Neural crest cell (in vitro differentiated cells): ENCODE data around the gene PCSK5. TPM values are rescaled to one million over a fixed set of nuclear protein-coding genes. Genes with fewer than 3 reads are reported as not detected.

Source experiments
- DNase-seq: peaks from one replicate; pipeline ENCODE4 v3.0.0; 2021; ENCODE audit warnings: low read depth, mixed read lengths, low spot score
- H3K27ac Mint-ChIP-seq: one replicate; pipeline ENCODE4 v1.8.0; 2021; ENCODE audit warnings: mild to moderate bottlenecking, mixed read lengths; ENCODE audit not compliant: unreplicated experiment
- H3K27me3 Mint-ChIP-seq: 2 replicates; pipeline ENCODE4 v1.8.0; 2021; ENCODE audit warnings: low read depth, mild to moderate bottlenecking, mixed read lengths
- H3K36me3 Mint-ChIP-seq: 2 replicates; pipeline ENCODE4 v1.8.0; 2021; ENCODE audit warnings: low read depth, mild to moderate bottlenecking, mixed read lengths
- H3K4me1 Mint-ChIP-seq: 2 replicates; pipeline ENCODE4 v1.8.0; 2021; ENCODE audit warnings: mixed read lengths
- H3K4me3 Mint-ChIP-seq: one replicate; pipeline ENCODE4 v1.8.0; 2021; ENCODE audit warnings: mild to moderate bottlenecking, mixed read lengths
- H3K9me3 Mint-ChIP-seq: 2 replicates; pipeline ENCODE4 v1.8.0; 2021; ENCODE audit warnings: mixed read lengths
- CTCF ChIP-seq: fragments of 200-600 bp; sonication (generic); conservative IDR thresholded peaks from 2 replicates; pipeline ENCODE4 v1.5.0; 2021; ENCODE audit warnings: antibody characterized with exemption, mild to moderate bottlenecking
- total RNA-seq: library from RNA; stranded (reverse); gene quantifications from 2 replicates; pipeline ENCODE4 v1.2.1, GENCODE V29; 2021

The PCSK5 gene
- total RNA-seq, 1 donor from 2014 or later, result 3.1 TPM

GRCh38 chr9:76153339-76153738, 262.9 kb downstream of the PCSK5 start:
- Mint-ChIP-seq H3K36me3 (no peaks in the 10 kb centered on the region), H3K27ac (no peak overlapping the region), H3K4me1 (peaks cover 4% of the 10 kb centered on the region), H3K4me3 (no peak overlapping the region), H3K9me3 (no peaks in the 10 kb centered on the region), H3K27me3 (no peaks in the 10 kb centered on the region)
- DNase-seq, result no peak
- no peak for TF ChIP-seq CTCF

- no peak for DNase-seq
- no peak overlapping the region for H3K4me3 Mint-ChIP-seq
- no peaks in the 10 kb centered on the region for H3K9me3 Mint-ChIP-seq
- no peak for TF ChIP-seq CTCF
- H3K4me1 Mint-ChIP-seq, result no peaks in the 10 kb centered on the region
- no peaks in the 10 kb centered on the region for H3K27me3 Mint-ChIP-seq
- no peak overlapping the region for H3K27ac Mint-ChIP-seq
- no peaks in the 10 kb centered on the region for H3K36me3 Mint-ChIP-seq
These were observed 263.6 kb downstream of the PCSK5 start for GRCh38 chr9:76153902-76154629.

GRCh38 chr9:76155361-76155760, 264.9 kb downstream of the PCSK5 start:
- no peaks in the 10 kb centered on the region for H3K4me1 Mint-ChIP-seq
- no peak for TF ChIP-seq CTCF

GRCh38 chr9:76158713-76159112, 268.2 kb downstream of the PCSK5 start:
- no peaks in the 10 kb centered on the region for H3K36me3 Mint-ChIP-seq
- peaks cover 7% of the 10 kb centered on the region for H3K4me1 Mint-ChIP-seq
- H3K27ac Mint-ChIP-seq, result no peak overlapping the region
- no peak for DNase-seq
- H3K27me3 Mint-ChIP-seq, result no peaks in the 10 kb centered on the region
- TF ChIP-seq CTCF, result no peak
- no peak overlapping the region for H3K4me3 Mint-ChIP-seq
- H3K9me3 Mint-ChIP-seq, result no peaks in the 10 kb centered on the region

More at GRCh38 chr9:76155361-76155760, 264.9 kb downstream of the PCSK5 start:
- Mint-ChIP-seq H3K4me3 (no peak overlapping the region), H3K27ac (no peak overlapping the region), H3K9me3 (no peaks in the 10 kb centered on the region), H3K27me3 (no peaks in the 10 kb centered on the region), H3K36me3 (no peaks in the 10 kb centered on the region)
- DNase-seq, result no peak

GRCh38 chr9:76159293-76159926, 268.9 kb downstream of the PCSK5 start:
- H3K4me3 Mint-ChIP-seq, result no peak overlapping the region
- peaks cover 7% of the 10 kb centered on the region for H3K4me1 Mint-ChIP-seq
- no peaks in the 10 kb centered on the region for H3K27me3 Mint-ChIP-seq
- H3K9me3 Mint-ChIP-seq, result no peaks in the 10 kb centered on the region
- TF ChIP-seq CTCF, result no peak
- no peak overlapping the region for H3K27ac Mint-ChIP-seq
- H3K36me3 Mint-ChIP-seq, result no peaks in the 10 kb centered on the region
- no peak for DNase-seq
